ENCODE results near the gene ACY1.

Gene ACY1

GRCh38 chr3:52023860-52024764 is 40.8 kb downstream of the ACY1 start:
- no peak overlapping the region for H3K27ac ChIP-seq
- TF ChIP-seq CTCF (IDR thresholded peaks at IDR 0.05) (no peak), ZFX (IDR thresholded peaks at IDR 0.05; ENCODE audit: borderline replicate concordance) (no peak)

- H3K27ac ChIP-seq: no peak overlapping the region
- no peak for TF ChIP-seq ZFX (IDR thresholded peaks at IDR 0.05; ENCODE audit: borderline replicate concordance)
- TF ChIP-seq CTCF (IDR thresholded peaks at IDR 0.05): no peak
Measured at GRCh38 chr3:52024765-52025452, 41.6 kb downstream of the ACY1 start.

GRCh38 chr3:52025453-52025852 is 42.1 kb downstream of the ACY1 start:
- TF ChIP-seq CTCF (IDR thresholded peaks at IDR 0.05): no peak
- TF ChIP-seq ZFX (IDR thresholded peaks at IDR 0.05; ENCODE audit: borderline replicate concordance): no peak
- no peak overlapping the region for H3K27ac ChIP-seq

- no peak for TF ChIP-seq ZFX (IDR thresholded peaks at IDR 0.05; ENCODE audit: borderline replicate concordance)
- no peak for TF ChIP-seq CTCF (IDR thresholded peaks at IDR 0.05)
- no peak overlapping the region for H3K27ac ChIP-seq
Measured at GRCh38 chr3:52026041-52026440, 42.7 kb downstream of the ACY1 start.

GRCh38 chr3:52028572-52028971 is 45.2 kb downstream of the ACY1 start:
- H3K27ac ChIP-seq: no peak overlapping the region
- TF ChIP-seq CTCF (IDR thresholded peaks at IDR 0.05) (no peak), ZFX (IDR thresholded peaks at IDR 0.05; ENCODE audit: borderline replicate concordance) (no peak)

GRCh38 chr3:52029053-52029452 is 45.7 kb downstream of the ACY1 start:
- no peak overlapping the region for H3K27ac ChIP-seq
- TF ChIP-seq ZFX (IDR thresholded peaks at IDR 0.05; ENCODE audit: borderline replicate concordance): no peak
- no peak for TF ChIP-seq CTCF (IDR thresholded peaks at IDR 0.05)

GRCh38 chr3:52029535-52029934 is 46.2 kb downstream of the ACY1 start:
- no peak overlapping the region for H3K27ac ChIP-seq
- no peak for TF ChIP-seq CTCF (IDR thresholded peaks at IDR 0.05)
- no peak for TF ChIP-seq ZFX (IDR thresholded peaks at IDR 0.05; ENCODE audit: borderline replicate concordance)

All from 22Rv1 (cell line).